Activated naive CD4-positive, alpha-beta T cell treated with anti-CD3 and anti-CD28 coated beads, Interleukin-2, amount 50 U/mL, for 72 hours (primary cell): ENCODE measurements around the gene CLEC2D. TPM values are rescaled to one million over a fixed set of nuclear protein-coding genes. Genes with fewer than 3 reads are reported as not detected.
"Not testable (repeated sequence)": the region's sequence is repeated elsewhere in the genome, so short reads cannot be mapped to it uniquely, and the experiment has no call there.

Experiments
- ATAC-seq, 2 donors: fragments of 150-1000 bp; cut with Tn5 transposase; 2 replicates each; pipeline ENCODE4 v1.10.0; 2021; ENCODE audit warnings: mild to moderate bottlenecking in 2 of 2, moderate library complexity in 2 of 2
- DNase-seq, 2 donors: peaks; one replicate each; pipeline ENCODE4 v3.0.0; 2021 to 2022; ENCODE audit warnings: low spot score in 2 of 2
- H3K27ac Mint-ChIP-seq, 2 donors: one replicate each; pipeline ENCODE4 v1.8.0; 2022; ENCODE audit warnings: mild to moderate bottlenecking in 2 of 2, mixed read lengths in 2 of 2
- H3K36me3 Mint-ChIP-seq, 2 donors: one replicate each; pipeline ENCODE4 v1.8.0; 2022; ENCODE audit warnings: mixed read lengths in 2 of 2
- H3K9me3 Mint-ChIP-seq, 2 donors: one replicate each; pipeline ENCODE4 v1.8.0; 2022; ENCODE audit warnings: mixed read lengths in 2 of 2
- total RNA-seq, 2 donors: library from RNA; stranded (reverse); gene quantifications; one replicate each; pipeline ENCODE4 v1.2.3, GENCODE V29; 2022

CLEC2D gene
- total RNA-seq, 2 donors from 2014 or later = 182 to 270 TPM

DNA sequence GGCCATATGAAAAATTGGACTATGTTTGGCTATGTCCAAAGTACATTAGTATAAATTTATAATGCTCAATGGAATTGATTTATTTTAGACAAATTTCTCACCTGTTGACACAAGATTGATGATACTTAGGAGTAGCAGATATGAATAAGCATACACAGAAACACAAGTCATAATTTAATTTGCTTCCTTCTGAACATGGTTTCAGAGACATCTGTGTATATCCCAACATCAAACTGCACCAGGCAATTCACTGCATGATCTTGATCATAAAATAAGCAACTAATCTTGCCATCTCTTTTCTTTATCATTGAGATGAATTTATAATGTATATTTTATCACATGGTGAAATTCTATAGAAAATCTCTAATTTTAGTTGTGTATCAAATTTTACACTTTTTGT is 59.6 kb downstream of the CLEC2D start:
- Mint-ChIP-seq H3K36me3 (peaks cover 0 to 4% of the 10 kb centered on the region in 2 donors), H3K9me3 (peaks cover 0 to 3% of the 10 kb centered on the region in 2 donors), H3K27ac (no peak overlapping the region)
- DNase-seq (no peak), ATAC-seq (no peak)

GRCh38 chr12:9730011-9730410 is 60.5 kb downstream of the CLEC2D start:
- DNase-seq = no peak
- Mint-ChIP-seq H3K36me3 (peaks cover 0 to 4% of the 10 kb centered on the region in 2 donors), H3K9me3 (peaks cover 0 to 3% of the 10 kb centered on the region in 2 donors), H3K27ac (no peak overlapping the region)
- ATAC-seq = no peak

DNA sequence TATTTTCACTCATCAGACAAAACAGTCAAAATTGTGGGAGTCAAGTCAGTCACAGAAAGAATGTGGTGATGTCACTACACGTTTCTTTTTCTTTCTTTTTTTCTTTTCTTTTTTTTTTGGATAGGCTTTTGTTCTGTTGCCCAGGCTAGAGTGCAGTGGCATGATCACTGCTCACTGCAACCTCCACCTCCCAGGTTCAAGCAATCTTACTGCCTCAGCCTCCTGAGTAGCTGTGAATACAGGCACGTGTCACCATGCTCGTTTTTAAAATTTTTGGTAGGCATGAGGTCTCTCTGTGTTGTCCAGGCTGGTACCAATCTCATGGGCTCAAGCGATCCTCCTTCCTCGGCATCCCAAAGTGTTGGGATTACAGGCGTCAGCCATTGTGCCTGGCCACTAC is 61.1 kb downstream of the CLEC2D start:
- Mint-ChIP-seq H3K36me3 (peaks cover 2 to 4% of the 10 kb centered on the region in 2 donors), H3K27ac (no peak overlapping the region), H3K9me3 (peaks cover 0 to 3% of the 10 kb centered on the region in 2 donors)
- ATAC-seq = no peak
- DNase-seq = no peak

- H3K9me3 Mint-ChIP-seq = peaks cover 0 to 3% of the 10 kb centered on the region in 2 donors
- ATAC-seq = no peak
- no peak for DNase-seq
- peaks cover 4% of the 10 kb centered on the region in 2 donors for H3K36me3 Mint-ChIP-seq
- H3K27ac Mint-ChIP-seq = peak overlapping the region in 1 of 2 donors; percentile 68
Measured at GRCh38 chr12:9731393-9731792, 61.9 kb downstream of the CLEC2D start.

GRCh38 chr12:9731797-9732196 is 62.3 kb downstream of the CLEC2D start:
- DNase-seq = no peak
- Mint-ChIP-seq H3K27ac (peak overlapping the region; percentile 26 to 68), H3K9me3 (peaks cover 0 to 3% of the 10 kb centered on the region in 2 donors), H3K36me3 (peaks cover 4% of the 10 kb centered on the region in 2 donors)
- peak; percentile 28 to 54 for ATAC-seq

GRCh38 chr12:9732921-9733461 is 63.5 kb downstream of the CLEC2D start, which contains the start of gene CLECL1:
Gene CLECL1 (minus strand): TSS chr12:9733097.
- Mint-ChIP-seq H3K36me3 (peaks cover 4% of the 10 kb centered on the region in 2 donors), H3K9me3 (peaks cover 0 to 3% of the 10 kb centered on the region in 2 donors), H3K27ac (peak within 1 kb of the TSS; percentile 70 to 91)
- no peak for DNase-seq
- ATAC-seq = peak; percentile 85 to 92

DNA sequence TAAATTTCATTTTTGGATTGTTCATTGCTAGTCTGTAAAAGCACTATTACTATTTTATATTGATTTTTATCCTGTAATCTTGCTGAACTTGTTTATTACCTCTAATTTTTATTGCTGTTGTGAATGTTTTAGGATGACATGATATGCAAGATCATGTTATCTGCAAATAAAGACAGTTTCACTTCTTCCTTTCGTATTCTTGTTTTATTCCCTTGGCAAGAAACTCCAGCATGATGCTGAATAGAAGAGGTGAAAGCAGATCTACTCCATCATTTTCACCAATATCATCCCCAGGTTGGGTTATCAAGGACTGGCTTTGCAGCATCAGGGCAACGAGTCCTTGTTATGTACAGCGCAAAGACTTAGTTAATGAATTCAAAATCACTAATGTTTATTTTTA is 66.1 kb downstream of the CLEC2D start:
- Mint-ChIP-seq H3K9me3 (peaks cover 2 to 5% of the 10 kb centered on the region in 2 donors), H3K36me3 (peaks cover 4 to 23% of the 10 kb centered on the region in 2 donors), H3K27ac (no peak overlapping the region)
- ATAC-seq (no peak), DNase-seq (no peak)

GRCh38 chr12:9736936-9737705 is 67.6 kb downstream of the CLEC2D start:
- DNase-seq (no peak), ATAC-seq (no peak)
- peak overlapping the region; percentile 26 to 31 for H3K27ac Mint-ChIP-seq
- H3K36me3 Mint-ChIP-seq = peaks cover 4 to 24% of the 10 kb centered on the region in 2 donors
- H3K9me3 Mint-ChIP-seq = peaks cover 5 to 6% of the 10 kb centered on the region in 2 donors

DNA sequence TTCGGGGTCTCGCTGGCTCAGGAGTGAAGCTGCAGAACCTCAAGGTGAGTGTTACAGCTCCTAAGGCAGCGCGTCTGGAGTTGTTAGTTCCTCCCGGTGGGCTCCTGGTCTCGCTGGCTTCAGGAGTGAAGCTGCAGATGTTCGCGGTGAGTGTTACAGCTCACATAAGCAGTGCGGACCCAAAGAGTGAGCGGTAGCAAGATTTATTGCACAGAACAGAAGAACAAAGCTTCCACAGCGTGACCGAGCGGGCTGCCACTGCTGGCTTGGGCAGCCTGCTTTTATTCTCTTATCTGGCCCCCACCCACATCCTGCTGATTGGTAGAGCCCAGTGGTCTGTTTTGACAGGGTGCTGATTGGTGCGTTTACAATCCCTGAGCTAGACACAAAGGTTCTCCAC is 69.4 kb downstream of the CLEC2D start:
- not testable (repeated sequence) for ATAC-seq, DNase-seq, H3K9me3 Mint-ChIP-seq
- peaks cover 0 to 24% of the 10 kb centered on the region in 2 donors for H3K36me3 Mint-ChIP-seq
- peak overlapping the region in 1 of 2 donors; percentile 17 for H3K27ac Mint-ChIP-seq

DNA sequence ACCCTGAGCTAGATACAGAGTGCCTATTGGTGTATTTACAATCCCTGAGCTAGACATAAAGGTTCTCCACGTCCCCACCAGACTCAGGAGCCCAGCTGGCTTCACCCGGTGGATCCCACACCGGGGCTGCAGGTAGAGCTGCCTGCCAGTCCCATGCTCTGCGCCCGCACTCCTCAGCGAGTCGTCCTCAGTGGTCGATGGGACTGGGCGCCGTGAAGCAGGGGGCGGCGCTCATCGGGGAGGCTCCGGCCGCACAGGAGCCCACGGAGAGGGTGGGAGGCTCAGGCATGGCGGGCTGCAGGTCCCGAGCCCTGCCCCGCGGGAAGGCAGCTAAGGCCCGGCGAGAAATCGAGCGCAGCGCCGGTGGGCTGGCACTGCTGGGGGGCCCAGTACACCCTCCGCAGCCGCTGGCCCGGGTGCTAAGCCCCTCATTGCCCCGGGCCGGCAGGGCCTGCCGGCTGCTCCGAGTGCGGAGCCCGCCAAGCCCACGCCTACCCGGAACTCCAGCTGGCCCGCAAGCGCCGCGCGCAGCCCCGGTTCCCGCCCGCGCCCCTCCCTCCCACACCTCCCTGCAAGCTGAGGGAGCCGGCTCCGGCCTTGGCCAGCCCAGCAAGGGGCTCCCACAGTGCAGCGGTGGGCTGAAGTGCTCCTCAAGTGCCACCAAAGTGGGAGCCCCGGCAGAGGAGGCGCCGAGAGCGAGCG is 70.0 kb downstream of the CLEC2D start:
- not testable (repeated sequence) for DNase-seq, H3K27ac Mint-ChIP-seq, ATAC-seq, H3K9me3 Mint-ChIP-seq
- H3K36me3 Mint-ChIP-seq = peaks cover 0 to 24% of the 10 kb centered on the region in 2 donors

DNA sequence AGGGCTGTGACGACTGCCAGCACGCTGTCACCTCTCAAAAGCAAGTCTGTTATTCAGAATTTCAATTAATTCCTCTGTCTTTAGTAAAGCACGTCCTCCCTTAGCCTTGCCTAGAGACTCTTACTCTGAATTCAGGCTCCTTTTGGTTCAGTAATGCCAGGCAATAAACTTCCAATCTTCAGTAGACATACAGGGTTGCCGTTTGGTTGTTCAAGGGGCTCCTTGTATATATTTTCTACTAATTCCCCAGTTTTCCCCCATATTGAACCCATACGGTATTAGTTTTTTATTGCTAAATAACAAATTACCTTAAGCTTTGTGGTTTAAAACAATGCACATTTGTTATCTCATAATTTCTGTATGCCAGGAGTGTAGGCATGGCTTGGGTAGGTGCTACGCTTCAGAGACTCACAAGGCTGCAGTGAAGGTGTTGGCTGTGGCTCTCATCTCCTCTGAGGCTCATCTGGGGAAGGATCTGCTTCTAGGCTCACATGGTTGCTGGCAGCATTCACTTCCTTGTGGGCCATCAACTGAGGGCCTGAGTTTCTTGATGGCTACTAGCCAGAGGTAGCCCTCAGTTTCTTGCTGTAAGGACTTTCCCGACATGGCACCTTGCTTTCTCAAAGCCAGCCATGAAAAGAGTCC is 70.7 kb downstream of the CLEC2D start:
- no peak for DNase-seq
- ATAC-seq = no peak

DNA sequence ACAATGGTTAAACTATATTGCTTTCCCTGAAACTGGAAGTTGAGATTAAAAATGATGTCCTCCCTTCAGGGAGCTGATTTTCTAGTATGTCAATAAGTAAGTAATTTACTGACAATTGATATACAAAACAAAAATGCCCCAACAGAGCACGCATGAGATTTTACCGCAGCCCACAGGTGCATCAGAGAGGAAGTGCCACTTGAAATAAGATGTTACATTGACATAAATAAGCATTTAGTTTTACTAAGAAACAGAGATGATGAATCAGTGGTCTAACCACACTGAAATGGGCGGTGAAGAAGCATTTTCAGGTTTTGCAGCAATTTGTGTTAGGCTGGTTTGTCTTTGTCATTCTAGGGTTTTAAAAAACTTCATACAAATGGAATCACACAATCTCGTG is 72.2 kb downstream of the CLEC2D start:
- DNase-seq (peak; percentile 58 to 67), ATAC-seq (peak; percentile 94)
- Mint-ChIP-seq H3K36me3 (peaks cover 0 to 19% of the 10 kb centered on the region in 2 donors), H3K9me3 (peaks cover 3 to 5% of the 10 kb centered on the region in 2 donors), H3K27ac (peak overlapping the region; percentile 83 to 95)

More for the DNA sequence above, 70.7 kb downstream of the CLEC2D start:
- Mint-ChIP-seq H3K9me3 (peaks cover 3 to 5% of the 10 kb centered on the region in 2 donors), H3K27ac (peak overlapping the region in 1 of 2 donors; percentile 82), H3K36me3 (peaks cover 0 to 24% of the 10 kb centered on the region in 2 donors)

DNA sequence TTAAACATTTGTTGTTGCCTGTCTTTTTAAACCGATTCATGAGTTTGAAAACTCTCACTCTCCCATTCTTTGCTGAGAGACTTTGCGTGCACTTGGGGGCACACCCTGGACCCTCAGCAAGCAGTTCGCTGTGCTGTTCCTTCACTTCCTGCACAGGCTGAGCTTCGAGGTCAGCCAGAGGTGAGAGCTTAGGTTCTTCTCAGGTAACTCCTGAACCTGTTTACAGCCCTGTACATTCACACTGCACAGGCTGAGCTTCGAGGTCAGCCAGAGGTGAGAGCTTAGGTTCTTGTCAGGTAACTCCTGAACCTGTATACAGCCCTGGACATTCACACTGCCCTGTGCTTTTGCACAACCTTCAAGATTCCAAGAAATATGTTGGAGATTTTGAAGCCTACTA is 73.1 kb downstream of the CLEC2D start:
- Mint-ChIP-seq H3K27ac (peak overlapping the region; percentile 83 to 95), H3K9me3 (peaks cover 3 to 5% of the 10 kb centered on the region in 2 donors), H3K36me3 (peaks cover 0 to 19% of the 10 kb centered on the region in 2 donors)
- DNase-seq (no peak), ATAC-seq (peak; percentile 11 to 30)

GRCh38 chr12:9745199-9745598 is 75.7 kb downstream of the CLEC2D start:
- Mint-ChIP-seq H3K9me3 (peaks cover 3 to 5% of the 10 kb centered on the region in 2 donors), H3K27ac (no peak overlapping the region), H3K36me3 (peaks cover 0 to 5% of the 10 kb centered on the region in 2 donors)
- no peak for DNase-seq
- ATAC-seq = no peak
